PC-9 (cell line): ENCODE measurements around the gene CDC7. TPM values are rescaled to one million over a fixed set of nuclear protein-coding genes. Genes with fewer than 3 reads are reported as not detected.

Experiments used
- BruUV-seq: library from RNA; stranded (reverse); fragments of 400-500 nt; replicated peaks from 2 replicates; lab custom pipeline; 2021; lab: Mats Ljungman, UMichigan
- CTCF ChIA-PET: fragments of 300-600 bp; sonication (Branson Sonifier 250); formaldehyde crosslinking; loops from one replicate; lab custom pipeline; 2022; ENCODE audit warnings: antibody characterized with exemption; lab: Charles Lee
- POLR2A ChIA-PET: fragments of 300-600 bp; sonication (Branson Sonifier 250); formaldehyde crosslinking; loops from one replicate; lab custom pipeline; 2022; ENCODE audit warnings: antibody characterized with exemption; ENCODE audit not compliant: unreplicated experiment; lab: Charles Lee
- DNase-seq, 2 experiments: peaks; one replicate each; pipeline versions ENCODE4 v3.0.0 to v3.0.0-alpha.2; 2015 to 2022; ENCODE audit warnings: mixed read lengths in 1 of 2
- H2AFZ ChIP-seq: fragments of 200-600 bp; sonication (generic); 2 replicates; pipeline ENCODE4 v1.8.1; 2017; ENCODE audit warnings: antibody characterized with exemption
- H3F3A ChIP-seq: fragments of 200-600 bp; sonication (generic); 2 replicates; pipeline ENCODE4 v1.8.1; 2017; ENCODE audit warnings: antibody characterized with exemption, mild to moderate bottlenecking, low read depth; ENCODE audit not compliant: insufficient read depth
- H3K27ac ChIP-seq: fragments of 200-600 bp; sonication (generic); 2 replicates; pipeline ENCODE4 v1.6.1; 2016; ENCODE audit warnings: mixed run types
- H3K27me3 ChIP-seq: fragments of 200-600 bp; sonication (generic); 2 replicates; pipeline ENCODE4 v1.6.1; 2016; ENCODE audit warnings: low read depth, mixed run types; ENCODE audit not compliant: insufficient read depth
- H3K36me3 ChIP-seq: fragments of 200-600 bp; sonication (generic); 2 replicates; pipeline ENCODE4 v1.6.1; 2016; ENCODE audit warnings: low read depth, mixed run types
- H3K4me1 ChIP-seq: fragments of 200-600 bp; sonication (generic); replicated peaks from 2 replicates; pipeline ENCODE4 v1.6.1; 2016; ENCODE audit warnings: mixed run types; ENCODE audit not compliant: insufficient read depth
- H3K4me2 ChIP-seq: fragments of 200-600 bp; sonication (generic); 2 replicates; pipeline ENCODE4 v1.6.1; 2017; ENCODE audit warnings: mixed run types
- H3K4me3 ChIP-seq: fragments of 200-600 bp; sonication (generic); 2 replicates; pipeline ENCODE4 v1.6.1; 2016; ENCODE audit warnings: mixed run types
- H3K79me2 ChIP-seq: fragments of 200-600 bp; sonication (generic); 2 replicates; pipeline ENCODE4 v1.6.1; 2017; ENCODE audit warnings: low read depth, mixed run types
- H3K9me2 ChIP-seq: fragments of 200-600 bp; sonication (generic); 2 replicates; pipeline ENCODE4 v1.8.1; 2017; ENCODE audit warnings: mild to moderate bottlenecking; ENCODE audit not compliant: insufficient read depth
- H3K9me3 ChIP-seq: fragments of 200-600 bp; sonication (generic); 2 replicates; pipeline ENCODE4 v1.8.1; 2016; ENCODE audit warnings: low read depth; ENCODE audit not compliant: insufficient read depth
- H4K20me1 ChIP-seq: fragments of 200-600 bp; sonication (generic); 2 replicates; pipeline ENCODE4 v1.8.1; 2017; ENCODE audit not compliant: insufficient read depth
- CTCF ChIP-seq: fragments of 200-600 bp; sonication (generic); conservative IDR thresholded peaks from 2 replicates; pipeline ENCODE4 v1.6.1; 2017; ENCODE audit warnings: mixed run types, antibody characterized with exemption, mild to moderate bottlenecking, moderate library complexity
- EZH2 ChIP-seq: fragments of 200-600 bp; sonication (generic); IDR thresholded peaks from 2 replicates; pipeline ENCODE4 v1.8.0; 2017; ENCODE audit warnings: antibody characterized with exemption, low read depth
- intact Hi-C: fragments of 100-400 bp; cut with micrococcal nuclease; formaldehyde crosslinking; loops from one replicate; pipeline ENCODE4 v1.10.0; 2022; ENCODE audit not compliant: unreplicated experiment
- total RNA-seq: library from RNA; stranded (reverse); gene quantifications from 2 replicates; pipeline ENCODE4 v1.2.3, GENCODE V29; 2021

CDC7 gene
- total RNA-seq, 1 experiment from 2014 or later = 13.1 TPM

DNA sequence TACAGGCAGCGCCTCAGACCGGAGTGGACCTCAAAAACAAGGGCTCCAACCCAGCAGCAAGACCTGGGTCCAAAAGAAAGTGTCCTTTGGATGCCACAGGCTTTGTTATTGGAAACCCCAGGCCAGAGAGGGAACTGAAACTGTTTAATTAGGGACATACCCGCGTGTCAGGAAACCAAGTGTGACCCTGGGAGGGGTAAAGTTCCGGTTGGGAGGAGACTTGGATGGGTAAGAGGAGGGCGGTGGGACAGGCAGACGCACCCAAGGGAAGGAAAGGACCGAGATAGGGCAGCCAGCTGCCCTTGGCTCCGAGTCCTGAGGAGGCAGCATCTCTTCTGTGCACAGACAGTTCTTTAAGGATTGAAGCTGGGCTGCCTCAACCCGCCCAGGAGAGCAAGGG is 71.4 kb downstream of the CDC7 start:
- no peak for DNase-seq
- Histone ChIP-seq H3K27me3 (no peaks in the 10 kb centered on the region), H3K36me3 (no peaks in the 10 kb centered on the region), H3K9me3 (no peaks in the 10 kb centered on the region), H3K79me2 (no peaks in the 10 kb centered on the region), H3F3A (peaks cover 19% of the 10 kb centered on the region), H2AFZ (no peak overlapping the region), H3K4me3 (no peak overlapping the region), H3K9me2 (no peaks in the 10 kb centered on the region), H3K27ac (no peak overlapping the region), H3K4me2 (no peak overlapping the region), H3K4me1 (peaks cover 17% of the 10 kb centered on the region), H4K20me1 (no peaks in the 10 kb centered on the region)
- no TSS peak for BruUV-seq
- ChIA-PET CTCF (no interaction called here), POLR2A (no interaction called here)
- intact Hi-C loops = no loop called here
- TF ChIP-seq CTCF (no peak), EZH2 (no peak)

Other genes starting within 250 kb of the CDC7 start
- not detected in 2 replicates for gene HFM1, start 96.0 kb upstream of the CDC7 start, total RNA-seq